Type B pancreatic cell (in vitro differentiated cells): Measurements from ENCODE around the gene SLC26A8. TPM values are rescaled to one million over a fixed set of nuclear protein-coding genes. Genes with fewer than 3 reads are reported as not detected.

ENCODE experiments used
- DNase-seq: peaks from one replicate; pipeline ENCODE4 v3.0.0; 2021; ENCODE audit warnings: mixed read lengths; ENCODE audit not compliant: unreplicated experiment; ENCODE audit errors: extremely low spot score
- H3K27ac Mint-ChIP-seq: 2 replicates; pipeline ENCODE4 v1.8.0; 2021; ENCODE audit warnings: mild to moderate bottlenecking, mixed read lengths
- H3K27me3 Mint-ChIP-seq: 2 replicates; pipeline ENCODE4 v1.8.0; 2021; ENCODE audit warnings: mixed read lengths
- H3K36me3 Mint-ChIP-seq: 2 replicates; pipeline ENCODE4 v1.8.0; 2021; ENCODE audit warnings: mixed read lengths
- H3K4me1 Mint-ChIP-seq: one replicate; pipeline ENCODE4 v1.8.0; 2021; ENCODE audit warnings: mixed read lengths; ENCODE audit not compliant: unreplicated experiment
- H3K4me3 Mint-ChIP-seq: 2 replicates; pipeline ENCODE4 v1.8.0; 2021; ENCODE audit warnings: mild to moderate bottlenecking, mixed read lengths
- H3K9me3 Mint-ChIP-seq: 2 replicates; pipeline ENCODE4 v1.8.0; 2021; ENCODE audit warnings: mixed read lengths
- CTCF ChIP-seq: fragments of 200-600 bp; sonication (generic); conservative IDR thresholded peaks from 2 replicates; pipeline ENCODE4 v1.5.0; 2021; ENCODE audit warnings: antibody characterized with exemption, mild to moderate bottlenecking
- long read RNA-seq: library from polyadenylated mRNA; unstranded; transcript quantifications from one replicate; pipeline ENCODE4 v2.0.0, GENCODE V29; 2020
- total RNA-seq: library from RNA; stranded (reverse); gene quantifications from 2 replicates; pipeline ENCODE4 v1.2.1, GENCODE V29; 2021; ENCODE audit warnings: low replicate concordance

Gene SLC26A8
- total RNA-seq = 0.19 TPM in 1 of 2 replicates, not detected in the other
- long read RNA-seq = 0 reads

DNA sequence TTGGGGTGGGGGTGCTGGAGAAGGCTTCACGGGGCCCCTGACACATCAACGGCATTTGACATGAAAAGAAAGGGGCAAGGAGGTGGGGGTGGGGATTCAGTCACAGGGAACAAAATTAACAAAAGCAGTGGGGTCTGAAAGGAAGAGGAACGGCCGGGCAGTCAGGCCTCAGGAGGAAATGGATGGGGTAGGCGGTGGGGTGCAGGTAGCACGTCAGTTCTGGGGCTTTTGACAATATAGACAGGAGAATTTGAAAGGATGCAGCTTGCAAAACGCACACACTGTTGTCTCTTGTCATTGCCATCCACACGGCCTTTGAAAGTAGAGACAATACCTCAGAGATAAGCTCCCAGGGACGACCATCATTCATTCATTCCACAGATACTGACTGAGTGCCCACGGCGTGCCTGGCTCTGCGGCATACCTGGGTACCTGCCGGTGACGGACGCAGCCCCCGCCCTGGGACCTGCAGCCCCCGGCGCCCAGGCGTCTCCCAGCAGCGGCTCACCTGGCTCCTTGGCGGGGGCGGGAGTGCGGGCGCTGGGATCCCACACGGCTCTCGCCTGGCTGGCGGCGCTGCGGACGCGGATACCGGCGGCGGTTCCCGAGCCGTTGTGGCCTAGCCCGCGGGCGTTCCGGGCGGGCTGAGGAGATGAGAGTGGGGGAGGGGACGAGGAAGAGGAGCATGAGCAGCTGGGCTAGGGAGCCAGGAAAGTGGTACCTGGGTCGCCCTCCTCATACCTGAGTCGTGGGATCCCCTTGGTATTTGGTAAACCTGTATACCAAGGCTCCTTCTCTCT lies at the start of gene SLC26A8:
Gene SLC26A8 (minus strand): TSS at position 646 of the 800 bp plus-strand sequence. CDS start 4,934 bp downstream, outside the sequence.
- DNase-seq = no peak
- H3K27ac Mint-ChIP-seq = no peak within 1 kb of the TSS
- H3K9me3 Mint-ChIP-seq = no peaks in the 10 kb centered on the region
- TF ChIP-seq CTCF = no peak
- peaks cover 24% of the 10 kb centered on the region for H3K27me3 Mint-ChIP-seq
- H3K36me3 Mint-ChIP-seq = no peaks in the 10 kb centered on the region
- peaks cover 13% of the 10 kb centered on the region for H3K4me1 Mint-ChIP-seq
- H3K4me3 Mint-ChIP-seq = peak within 1 kb of the TSS; percentile 66

GRCh38 chr6:36073587-36073986 lies 49.1 kb upstream of the SLC26A8 start:
- TF ChIP-seq CTCF = peak; percentile 25
- DNase-seq = no peak
- Mint-ChIP-seq H3K4me1 (peaks cover 1% of the 10 kb centered on the region), H3K36me3 (peaks cover 18% of the 10 kb centered on the region), H3K27ac (no peak overlapping the region), H3K9me3 (no peaks in the 10 kb centered on the region), H3K4me3 (no peak overlapping the region), H3K27me3 (no peaks in the 10 kb centered on the region)

DNA sequence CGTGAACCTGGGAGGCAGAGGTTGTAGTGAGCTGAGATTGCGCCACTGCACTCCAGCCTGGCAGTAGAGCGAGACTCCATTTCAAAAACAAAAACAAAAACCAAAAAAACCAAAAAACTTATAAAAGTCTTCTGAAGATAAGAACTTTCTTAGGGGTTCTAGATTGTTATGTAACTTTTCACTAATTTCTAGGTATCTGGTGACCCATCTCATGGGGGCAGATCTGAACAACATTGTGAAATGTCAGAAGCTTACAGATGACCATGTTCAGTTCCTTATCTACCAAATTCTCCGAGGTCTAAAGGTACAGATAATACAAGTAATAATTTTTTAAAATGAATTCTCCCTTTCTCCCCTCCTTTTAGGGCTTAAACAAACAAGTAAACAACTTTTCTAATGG lies 48.2 kb upstream of the SLC26A8 start:
- peaks cover 18% of the 10 kb centered on the region for H3K36me3 Mint-ChIP-seq
- no peak for TF ChIP-seq CTCF
- H3K27ac Mint-ChIP-seq = no peak overlapping the region
- H3K4me3 Mint-ChIP-seq = no peak overlapping the region
- no peaks in the 10 kb centered on the region for H3K27me3 Mint-ChIP-seq
- no peaks in the 10 kb centered on the region for H3K9me3 Mint-ChIP-seq
- peaks cover 8% of the 10 kb centered on the region for H3K4me1 Mint-ChIP-seq
- no peak for DNase-seq

GRCh38 chr6:36071714-36072113 lies 47.3 kb upstream of the SLC26A8 start:
- Mint-ChIP-seq H3K4me3 (no peak overlapping the region), H3K36me3 (peaks cover 13% of the 10 kb centered on the region), H3K27me3 (no peaks in the 10 kb centered on the region), H3K27ac (no peak overlapping the region), H3K4me1 (peaks cover 14% of the 10 kb centered on the region), H3K9me3 (no peaks in the 10 kb centered on the region)
- DNase-seq = no peak
- no peak for TF ChIP-seq CTCF

DNA sequence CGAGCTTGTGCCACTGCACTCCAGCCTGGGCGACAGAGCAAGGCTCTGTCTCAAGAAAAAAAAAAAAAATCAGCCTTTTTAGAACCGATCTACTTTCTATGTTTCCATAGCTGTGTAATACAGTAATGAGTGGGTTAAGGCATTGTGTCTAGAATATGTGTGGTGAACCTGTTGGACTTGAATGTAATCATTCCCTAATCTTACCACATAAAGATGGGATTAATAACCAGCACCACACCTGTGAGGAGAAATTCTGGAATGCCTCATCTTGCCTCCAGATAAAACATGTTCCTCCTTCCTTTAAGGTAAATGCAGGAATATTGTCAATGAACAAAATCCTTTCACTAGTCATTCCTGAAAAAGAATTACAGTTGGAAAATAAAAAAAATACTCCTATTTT lies 46.8 kb upstream of the SLC26A8 start:
- H3K9me3 Mint-ChIP-seq = no peaks in the 10 kb centered on the region
- TF ChIP-seq CTCF = no peak
- H3K27ac Mint-ChIP-seq = no peak overlapping the region
- DNase-seq = no peak
- no peak overlapping the region for H3K4me3 Mint-ChIP-seq
- H3K27me3 Mint-ChIP-seq = no peaks in the 10 kb centered on the region
- H3K4me1 Mint-ChIP-seq = peaks cover 17% of the 10 kb centered on the region
- H3K36me3 Mint-ChIP-seq = peaks cover 13% of the 10 kb centered on the region
